SK-N-SH treated with all-trans-retinoic acid at 6 μM for 48 hours (cell line): ENCODE data around the gene UVRAG.

Experiments
- ATAC-seq: fragments of 200-7000 bp; cut with Tn5 transposase; 3 replicates; pipeline ENCODE4 v1.9.1; 2020; ENCODE audit warnings: mild to moderate bottlenecking, moderate library complexity
- ARNTL ChIP-seq: fragments of 450-650 bp; formaldehyde crosslinking; IDR thresholded peaks from 2 replicates; pipeline ENCODE4 v1.5.0; 2020; ENCODE audit warnings: low read depth, mild to moderate bottlenecking, moderate library complexity, borderline replicate concordance
- BACH2 ChIP-seq: fragments of 250-450 bp; sonication (Bioruptor Pico); IDR thresholded peaks from 2 replicates; pipeline ENCODE4 v1.9.0; 2021; ENCODE audit warnings: mild to moderate bottlenecking, borderline replicate concordance
- CSDC2 ChIP-seq: fragments of 250-450 bp; sonication (Bioruptor Pico); IDR thresholded peaks from 2 replicates; pipeline ENCODE4 v1.5.0; 2020; ENCODE audit warnings: mild to moderate bottlenecking, moderate library complexity
- CSRNP3 ChIP-seq: fragments of 250-450 bp; sonication (Bioruptor Pico); IDR thresholded peaks from 2 replicates; pipeline ENCODE4 v1.5.1; 2021; ENCODE audit warnings: mild to moderate bottlenecking, moderate library complexity
- ESRRG ChIP-seq: fragments of 250-450 bp; sonication (Bioruptor Pico); IDR thresholded peaks from 2 replicates; pipeline ENCODE4 v1.6.1; 2021; ENCODE audit warnings: mild to moderate bottlenecking
- GLIS3 ChIP-seq: fragments of 250-450 bp; sonication (Bioruptor Pico); IDR thresholded peaks from 2 replicates; pipeline ENCODE4 v1.5.0; 2020; ENCODE audit warnings: mild to moderate bottlenecking, moderate library complexity
- ISL1 ChIP-seq: fragments of 250-450 bp; sonication (Bioruptor Pico); IDR thresholded peaks from 2 replicates; pipeline ENCODE4 v2.1.2; 2022; ENCODE audit warnings: mild to moderate bottlenecking, moderate library complexity
- PPARA ChIP-seq: fragments of 250-450 bp; sonication (Bioruptor Pico); IDR thresholded peaks from 2 replicates; pipeline ENCODE4 v1.5.0; 2020; ENCODE audit warnings: mild to moderate bottlenecking, borderline replicate concordance
- RARB ChIP-seq: fragments of 250-450 bp; sonication (Bioruptor Pico); IDR thresholded peaks from 2 replicates; pipeline ENCODE4 v1.8.0; 2021; ENCODE audit warnings: mild to moderate bottlenecking, moderate library complexity
- TCF4 ChIP-seq: fragments of 250-450 bp; sonication (Bioruptor Pico); IDR thresholded peaks from 2 replicates; pipeline ENCODE4 v1.8.0; 2021; ENCODE audit warnings: mild to moderate bottlenecking, moderate library complexity, borderline replicate concordance
- TOX ChIP-seq: fragments of 250-450 bp; sonication (Bioruptor Pico); IDR thresholded peaks from 2 replicates; pipeline ENCODE4 v1.8.0; 2021; ENCODE audit warnings: mild to moderate bottlenecking, moderate library complexity, borderline replicate concordance
- ZC3H10 ChIP-seq: fragments of 250-450 bp; sonication (Bioruptor Pico); IDR thresholded peaks from 2 replicates; pipeline ENCODE4 v1.5.1; 2021; ENCODE audit warnings: mild to moderate bottlenecking, moderate library complexity
- ZFP3 ChIP-seq: fragments of 250-450 bp; sonication (Bioruptor Pico); IDR thresholded peaks from 2 replicates; pipeline ENCODE4 v1.5.0; 2020; ENCODE audit warnings: mild to moderate bottlenecking, moderate library complexity
- ZFP30 ChIP-seq: fragments of 450-650 bp; formaldehyde crosslinking; IDR thresholded peaks from 2 replicates; pipeline ENCODE4 v1.5.0; 2022; ENCODE audit warnings: mild to moderate bottlenecking, moderate library complexity
- ZNF565 ChIP-seq: fragments of 450-650 bp; formaldehyde crosslinking; conservative IDR thresholded peaks from 2 replicates; pipeline ENCODE4 v1.5.0; 2020; ENCODE audit warnings: low read depth, mild to moderate bottlenecking, moderate library complexity
- ZNF70 ChIP-seq: fragments of 450-650 bp; formaldehyde crosslinking; IDR thresholded peaks from 2 replicates; pipeline ENCODE4 v1.5.0; 2020; ENCODE audit warnings: mild to moderate bottlenecking, moderate library complexity
- TF ChIP-seq, protein P1 (sequence below): fragments of 250-450 bp; sonication (Bioruptor Pico); IDR thresholded peaks from 2 replicates; pipeline ENCODE4 v1.8.0; 2020; ENCODE audit warnings: mild to moderate bottlenecking, moderate library complexity, borderline replicate concordance
- TF ChIP-seq, protein P2 (sequence below): fragments of 250-450 bp; sonication (Bioruptor Pico); IDR thresholded peaks from 2 replicates; pipeline ENCODE4 v1.8.0; 2021; ENCODE audit warnings: low read depth, mild to moderate bottlenecking, moderate library complexity, borderline replicate concordance
- TF ChIP-seq, protein P3 (sequence below): fragments of 250-450 bp; sonication (Bioruptor Pico); IDR thresholded peaks from 2 replicates; pipeline ENCODE4 v1.5.1; 2020; ENCODE audit warnings: low read depth, mild to moderate bottlenecking, moderate library complexity

The UVRAG gene

DNA sequence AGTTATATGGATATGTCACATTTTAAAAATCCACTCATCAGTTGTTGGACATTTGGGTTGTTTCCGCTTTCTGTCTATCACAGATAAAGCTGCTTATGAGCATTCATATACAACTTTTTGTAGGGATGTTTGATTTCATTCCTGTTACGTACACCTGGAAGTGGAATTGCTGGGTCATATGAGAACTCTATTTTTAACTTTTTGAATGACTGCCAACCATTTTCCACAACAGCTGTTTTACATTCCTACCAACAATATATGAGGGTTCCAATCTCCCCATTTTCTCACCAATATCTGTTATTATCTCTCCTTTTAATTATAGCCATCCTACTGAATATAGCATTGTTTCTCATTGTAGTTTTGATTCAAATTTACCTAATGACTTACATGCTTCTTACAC, 172.0 kb downstream of the UVRAG start (continued):
- TF ChIP-seq PPARA (CRISPR knock-in tag) (no peak), ZFP30 (no peak), CSRNP3 (CRISPR knock-in tag) (no peak), BACH2 (CRISPR knock-in tag) (no peak), CSDC2 (CRISPR knock-in tag) (no peak)
- TF ChIP-seq, protein P1, sequence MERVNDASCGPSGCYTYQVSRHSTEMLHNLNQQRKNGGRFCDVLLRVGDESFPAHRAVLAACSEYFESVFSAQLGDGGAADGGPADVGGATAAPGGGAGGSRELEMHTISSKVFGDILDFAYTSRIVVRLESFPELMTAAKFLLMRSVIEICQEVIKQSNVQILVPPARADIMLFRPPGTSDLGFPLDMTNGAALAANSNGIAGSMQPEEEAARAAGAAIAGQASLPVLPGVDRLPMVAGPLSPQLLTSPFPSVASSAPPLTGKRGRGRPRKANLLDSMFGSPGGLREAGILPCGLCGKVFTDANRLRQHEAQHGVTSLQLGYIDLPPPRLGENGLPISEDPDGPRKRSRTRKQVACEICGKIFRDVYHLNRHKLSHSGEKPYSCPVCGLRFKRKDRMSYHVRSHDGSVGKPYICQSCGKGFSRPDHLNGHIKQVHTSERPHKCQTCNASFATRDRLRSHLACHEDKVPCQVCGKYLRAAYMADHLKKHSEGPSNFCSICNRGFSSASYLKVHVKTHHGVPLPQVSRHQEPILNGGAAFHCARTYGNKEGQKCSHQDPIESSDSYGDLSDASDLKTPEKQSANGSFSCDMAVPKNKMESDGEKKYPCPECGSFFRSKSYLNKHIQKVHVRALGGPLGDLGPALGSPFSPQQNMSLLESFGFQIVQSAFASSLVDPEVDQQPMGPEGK: no peak

GRCh38 chr11:75993126-75993525, 178.1 kb downstream of the UVRAG start:
- TF ChIP-seq, protein P2, sequence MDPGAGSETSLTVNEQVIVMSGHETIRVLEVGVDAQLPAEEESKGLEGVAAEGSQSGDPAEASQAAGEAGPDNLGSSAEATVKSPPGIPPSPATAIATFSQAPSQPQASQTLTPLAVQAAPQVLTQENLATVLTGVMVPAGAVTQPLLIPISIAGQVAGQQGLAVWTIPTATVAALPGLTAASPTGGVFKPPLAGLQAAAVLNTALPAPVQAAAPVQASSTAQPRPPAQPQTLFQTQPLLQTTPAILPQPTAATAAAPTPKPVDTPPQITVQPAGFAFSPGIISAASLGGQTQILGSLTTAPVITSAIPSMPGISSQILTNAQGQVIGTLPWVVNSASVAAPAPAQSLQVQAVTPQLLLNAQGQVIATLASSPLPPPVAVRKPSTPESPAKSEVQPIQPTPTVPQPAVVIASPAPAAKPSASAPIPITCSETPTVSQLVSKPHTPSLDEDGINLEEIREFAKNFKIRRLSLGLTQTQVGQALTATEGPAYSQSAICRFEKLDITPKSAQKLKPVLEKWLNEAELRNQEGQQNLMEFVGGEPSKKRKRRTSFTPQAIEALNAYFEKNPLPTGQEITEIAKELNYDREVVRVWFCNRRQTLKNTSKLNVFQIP (CRISPR knock-in tag): no peak
- TF ChIP-seq GLIS3 (no peak), ARNTL (CRISPR knock-in tag) (no peak), ISL1 (no peak), ZNF565 (CRISPR knock-in tag) (no peak), ZC3H10 (CRISPR knock-in tag) (no peak), RARB (CRISPR knock-in tag) (no peak), PPARA (CRISPR knock-in tag) (no peak), ZNF70 (no peak), TCF4 (CRISPR knock-in tag) (no peak), CSRNP3 (CRISPR knock-in tag) (no peak), ZFP3 (CRISPR knock-in tag) (no peak), CSDC2 (CRISPR knock-in tag) (no peak), TOX (CRISPR knock-in tag) (no peak)
- TF ChIP-seq, protein P3, sequence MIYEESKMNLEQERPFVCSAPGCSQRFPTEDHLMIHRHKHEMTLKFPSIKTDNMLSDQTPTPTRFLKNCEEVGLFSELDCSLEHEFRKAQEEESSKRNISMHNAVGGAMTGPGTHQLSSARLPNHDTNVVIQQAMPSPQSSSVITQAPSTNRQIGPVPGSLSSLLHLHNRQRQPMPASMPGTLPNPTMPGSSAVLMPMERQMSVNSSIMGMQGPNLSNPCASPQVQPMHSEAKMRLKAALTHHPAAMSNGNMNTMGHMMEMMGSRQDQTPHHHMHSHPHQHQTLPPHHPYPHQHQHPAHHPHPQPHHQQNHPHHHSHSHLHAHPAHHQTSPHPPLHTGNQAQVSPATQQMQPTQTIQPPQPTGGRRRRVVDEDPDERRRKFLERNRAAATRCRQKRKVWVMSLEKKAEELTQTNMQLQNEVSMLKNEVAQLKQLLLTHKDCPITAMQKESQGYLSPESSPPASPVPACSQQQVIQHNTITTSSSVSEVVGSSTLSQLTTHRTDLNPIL (CRISPR knock-in tag): no peak
- TF ChIP-seq, all 23 proteins: peak for 0
- ATAC-seq: no peak

DNA sequence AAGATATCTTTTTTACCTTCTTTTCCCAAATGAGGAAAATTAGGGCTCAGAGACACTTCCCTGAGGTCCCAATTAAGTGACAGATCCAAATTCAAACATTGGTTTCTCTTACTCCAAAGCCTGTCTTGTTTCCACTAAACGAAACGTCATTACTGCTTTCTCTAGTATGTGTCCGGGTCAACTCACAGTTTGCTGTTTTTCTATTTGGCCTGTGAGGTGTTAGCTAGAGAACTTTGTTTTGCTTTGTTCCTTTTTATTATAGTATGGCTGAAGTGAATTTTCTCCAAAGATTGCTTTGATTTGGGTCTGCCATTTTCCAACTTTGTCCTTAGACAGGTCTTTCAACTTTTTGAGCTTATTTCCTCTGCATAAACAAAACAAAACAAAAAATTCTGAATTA, 179.6 kb downstream of the UVRAG start:
- no peak for TF ChIP-seq CSDC2 (CRISPR knock-in tag)
- TF ChIP-seq, protein P2 (CRISPR knock-in tag): no peak
- TF ChIP-seq, protein P3 (CRISPR knock-in tag): no peak
- no peak for TF ChIP-seq BACH2 (CRISPR knock-in tag)
- TF ChIP-seq ESRRG (CRISPR knock-in tag): no peak
- no peak for TF ChIP-seq ZFP30
- TF ChIP-seq, all 23 proteins: peak for 0
- ATAC-seq: no peak
